ENCODE measurements around the gene FDXR. TPM values are rescaled to one million over a fixed set of nuclear protein-coding genes. Genes with fewer than 3 reads are reported as not detected.

FDXR gene
- total RNA-seq, 4 donors from 2014 or later: 3.6 to 7.8 (median 4.6) TPM

- Histone ChIP-seq H3K27ac (no peak overlapping the region), H3K36me3 (no peaks in the 10 kb centered on the region), H3K27me3 (peaks cover 44% of the 10 kb centered on the region), H3K9me3 (no peaks in the 10 kb centered on the region), H3K4me3 (no peak overlapping the region), H3K4me1 (peaks cover 0 to 5% (median 4%) of the 10 kb centered on the region in 3 donors)
- no peak for ATAC-seq
- TF ChIP-seq POLR2AphosphoS5 (IDR thresholded peaks at IDR 0.05): no peak
- no peak for TF ChIP-seq CTCF (IDR thresholded peaks at IDR 0.05)
- no peak for TF ChIP-seq EP300 (IDR thresholded peaks at IDR 0.05)
- no peak for TF ChIP-seq POLR2A (IDR thresholded peaks at IDR 0.05)
- 57 to 100% methylated on average over 1 to 2 of the region's 2 CpGs for WGBS, 2 donors (ENCODE audit: low coverage in 1 of 2)
Measured at GRCh38 chr17:74878658-74879057, 5.9 kb upstream of the FDXR start.

- no peaks in the 10 kb centered on the region for H3K9me3 ChIP-seq
- H3K27ac ChIP-seq: no peak overlapping the region
- no peaks in the 10 kb centered on the region for H3K36me3 ChIP-seq
- WGBS, 2 donors (ENCODE audit: low coverage in 1 of 2): 72% methylated on average over 2 of the region's 19 CpGs; no CpG with 5 or more reads in 1 of the 2 donors
- ATAC-seq: no peak
- TF ChIP-seq POLR2A (IDR thresholded peaks at IDR 0.05): no peak
- TF ChIP-seq CTCF (IDR thresholded peaks at IDR 0.05): no peak
- no peak for TF ChIP-seq POLR2AphosphoS5 (IDR thresholded peaks at IDR 0.05)
- TF ChIP-seq EP300 (IDR thresholded peaks at IDR 0.05): no peak
- no peak overlapping the region for H3K4me3 ChIP-seq
- peaks cover 39% of the 10 kb centered on the region for H3K27me3 ChIP-seq
- peaks cover 0 to 6% (median 5%) of the 10 kb centered on the region in 3 donors for H3K4me1 ChIP-seq
Measured at GRCh38 chr17:74877592-74878548, 5.1 kb upstream of the FDXR start.

DNA sequence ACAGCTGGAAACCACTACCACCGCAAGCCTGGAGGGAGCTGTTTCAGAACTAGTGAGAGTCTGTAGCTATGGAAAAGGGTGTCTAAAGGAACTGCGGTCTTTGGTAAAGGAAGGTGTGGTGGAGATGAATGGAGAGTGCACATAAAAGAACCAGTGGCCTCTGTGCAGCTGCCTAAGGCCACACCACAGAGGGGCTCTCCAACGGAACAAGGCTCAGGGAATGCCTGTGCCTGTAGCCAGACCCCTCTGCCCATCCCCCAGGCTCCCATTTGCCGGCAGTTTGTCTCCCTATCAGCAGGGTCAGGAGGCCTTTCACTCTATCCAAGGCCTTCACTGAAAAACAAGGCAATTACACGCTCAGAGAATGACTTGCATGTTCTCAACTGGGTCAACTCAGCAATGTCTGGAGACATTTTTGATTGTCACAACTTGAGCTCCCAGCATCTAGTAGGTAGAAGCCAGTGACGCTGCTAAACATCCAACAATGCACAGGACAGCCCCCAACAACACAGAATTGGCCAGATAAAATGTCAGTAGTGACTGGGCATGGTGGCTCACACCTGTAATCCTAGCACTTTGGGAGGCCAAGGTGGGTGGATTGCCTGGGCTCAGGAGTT is 3.3 kb upstream of the FDXR start:
- H3K27me3 ChIP-seq: peaks cover 27% of the 10 kb centered on the region
- H3K9me3 ChIP-seq: no peaks in the 10 kb centered on the region
- 31 to 42% methylated on average over 3 to 4 of the region's 6 CpGs for WGBS, 2 donors (ENCODE audit: low coverage in 1 of 2)
- ATAC-seq: no peak
- peaks cover 0 to 23% (median 12%) of the 10 kb centered on the region in 3 donors for H3K4me1 ChIP-seq
- no peak overlapping the region for H3K4me3 ChIP-seq
- no peak overlapping the region for H3K27ac ChIP-seq
- TF ChIP-seq POLR2A (IDR thresholded peaks at IDR 0.05) (no peak), EP300 (IDR thresholded peaks at IDR 0.05) (no peak)
- no peaks in the 10 kb centered on the region for H3K36me3 ChIP-seq

DNA sequence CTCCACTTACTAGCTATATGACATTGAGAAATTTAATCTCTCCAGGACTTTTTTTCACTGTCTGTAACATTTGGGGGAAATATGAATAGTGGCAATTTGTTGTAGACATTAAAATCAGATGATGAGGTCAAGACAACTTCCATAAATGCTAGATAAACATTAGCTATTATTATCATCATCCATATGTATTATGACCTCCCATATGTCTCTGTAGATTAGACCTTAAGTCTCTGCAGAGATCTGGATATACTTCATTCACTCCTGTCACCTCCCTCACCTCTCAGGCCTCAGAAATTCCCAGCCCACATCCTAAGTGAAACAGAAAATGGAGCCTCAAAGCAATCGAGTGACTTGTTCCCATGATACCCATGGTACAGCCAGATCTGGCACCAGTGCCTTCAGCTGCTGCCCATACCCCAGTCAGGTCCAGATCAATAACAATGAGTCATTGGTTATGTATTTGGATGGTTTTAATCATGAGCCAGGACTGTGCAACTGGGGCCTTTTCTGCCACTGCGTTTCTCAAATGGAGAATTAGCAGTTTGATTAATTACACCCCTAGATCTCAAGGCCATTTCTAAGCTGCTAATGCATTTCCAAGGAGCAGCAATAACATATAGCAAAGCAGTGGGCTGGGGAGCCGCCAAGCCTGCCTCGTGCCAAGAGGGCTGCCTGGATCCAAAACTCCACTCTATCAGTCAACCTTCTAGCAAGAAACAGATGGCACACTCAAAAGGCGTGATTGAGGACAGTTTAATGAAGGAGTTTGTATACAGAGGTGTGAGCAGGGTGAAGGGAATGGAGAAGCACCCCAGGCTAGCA is 2.6 kb upstream of the FDXR start:
- ATAC-seq: no peak
- TF ChIP-seq POLR2AphosphoS5 (IDR thresholded peaks at IDR 0.05): no peak
- TF ChIP-seq POLR2A (IDR thresholded peaks at IDR 0.05): no peak
- no peak for TF ChIP-seq CTCF (IDR thresholded peaks at IDR 0.05)
- no peak for TF ChIP-seq EP300 (IDR thresholded peaks at IDR 0.05)
- Histone ChIP-seq H3K27me3 (peaks cover 23% of the 10 kb centered on the region), H3K4me3 (no peak overlapping the region), H3K27ac (no peak overlapping the region), H3K9me3 (no peaks in the 10 kb centered on the region), H3K4me1 (peaks cover 0 to 25% (median 12%) of the 10 kb centered on the region in 3 donors), H3K36me3 (no peaks in the 10 kb centered on the region)
- WGBS, 2 donors (ENCODE audit: low coverage in 1 of 2): 17 to 23% methylated on average over 2 to 3 of the region's 5 CpGs

DNA sequence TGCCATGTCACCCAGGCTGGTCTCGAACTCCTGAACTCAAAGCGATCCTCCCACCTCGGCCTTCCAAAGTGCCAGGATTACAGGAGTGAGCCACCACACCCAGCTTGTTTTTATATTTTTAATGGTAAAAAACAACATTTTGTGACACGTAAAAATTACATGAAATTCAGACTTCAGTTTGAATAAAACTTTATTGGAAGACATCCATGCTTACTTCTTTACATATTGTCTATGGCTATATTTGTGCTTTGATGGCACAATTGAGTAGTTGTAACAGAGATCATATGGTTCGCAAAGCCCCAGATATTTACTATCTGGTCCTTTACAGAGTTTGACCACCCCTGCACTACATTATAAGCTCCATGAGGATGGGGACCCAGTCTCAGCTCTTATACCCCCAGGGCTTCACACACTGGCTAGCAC is 1.8 kb upstream of the FDXR start:
- Histone ChIP-seq H3K4me1 (peaks cover 0 to 25% (median 12%) of the 10 kb centered on the region in 3 donors), H3K36me3 (no peaks in the 10 kb centered on the region), H3K27me3 (peaks cover 18% of the 10 kb centered on the region), H3K4me3 (no peak overlapping the region), H3K27ac (no peak overlapping the region), H3K9me3 (no peaks in the 10 kb centered on the region)
- WGBS, 2 donors (ENCODE audit: low coverage in 1 of 2): 98 to 100% methylated on average over 2 to 5 of the region's 5 CpGs
- no peak for TF ChIP-seq EP300 (IDR thresholded peaks at IDR 0.05)
- TF ChIP-seq CTCF (IDR thresholded peaks at IDR 0.05): no peak
- no peak for TF ChIP-seq POLR2AphosphoS5 (IDR thresholded peaks at IDR 0.05)
- no peak for TF ChIP-seq POLR2A (IDR thresholded peaks at IDR 0.05)
- no peak for ATAC-seq
